WI38 (cell line): ENCODE data around the gene GOLGA6A.

Source experiments
- H3K4me3 ChIP-seq: 2 replicates; pipeline ENCODE4 v1.5.1; 2011; ENCODE audit warnings: low read depth, mild to moderate bottlenecking, control low read depth, low read length
- CTCF ChIP-seq: IDR thresholded peaks from 2 replicates; pipeline ENCODE4 v1.5.1; 2012; ENCODE audit warnings: low read depth, mild to moderate bottlenecking, control low read depth, low read length

The GOLGA6A gene

GRCh38 chr15:74035121-74036017, 47.0 kb downstream of the GOLGA6A start:
- no peak overlapping the region for H3K4me3 ChIP-seq
- no peak for TF ChIP-seq CTCF

- no peak for TF ChIP-seq CTCF
These were observed 48.1 kb downstream of the GOLGA6A start for GRCh38 chr15:74034206-74034755.

GRCh38 chr15:74032606-74033561, 49.5 kb downstream of the GOLGA6A start:
- no peak overlapping the region for H3K4me3 ChIP-seq
- TF ChIP-seq CTCF, result no peak

More at GRCh38 chr15:74034206-74034755, 48.1 kb downstream of the GOLGA6A start:
- H3K4me3 ChIP-seq, result no peak overlapping the region

DNA sequence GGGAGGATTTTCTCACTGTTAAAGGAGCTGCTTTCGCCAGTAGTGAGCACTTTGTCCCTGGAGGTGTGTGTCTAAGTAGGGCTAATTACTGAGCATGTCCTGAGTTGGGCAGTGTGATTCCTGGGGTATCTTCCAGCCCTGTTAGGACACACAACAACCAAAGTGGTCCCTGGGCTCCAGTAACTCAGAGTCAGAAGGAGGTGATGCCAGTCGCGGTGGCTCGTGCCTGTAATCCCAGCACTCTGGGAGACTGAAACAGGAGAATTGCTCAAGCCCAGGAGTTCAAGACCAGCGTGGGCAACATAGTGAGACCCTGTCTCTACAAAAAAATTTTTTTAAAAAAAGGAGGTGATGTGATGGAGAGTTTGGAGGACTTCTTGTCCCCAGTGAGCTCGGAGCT, 50.3 kb downstream of the GOLGA6A start:
- no peak for TF ChIP-seq CTCF
- no peak overlapping the region for H3K4me3 ChIP-seq

- no peak overlapping the region for H3K4me3 ChIP-seq
- no peak for TF ChIP-seq CTCF
These were observed 53.7 kb downstream of the GOLGA6A start for GRCh38 chr15:74028646-74029045.

GRCh38 chr15:74027688-74028087, 54.7 kb downstream of the GOLGA6A start:
- TF ChIP-seq CTCF, result no peak
- no peak overlapping the region for H3K4me3 ChIP-seq
